ENCODE data around the gene C8B. TPM values are rescaled to one million over a fixed set of nuclear protein-coding genes. Genes with fewer than 3 reads are reported as not detected.

The C8B gene
- polyA plus RNA-seq, 1 donor from 2014 or later: not detected

- no peak overlapping the region for H3K27ac ChIP-seq (ENCODE audit: low read length)
- H3K36me3 ChIP-seq (ENCODE audit: insufficient read depth, low read length): no peaks in the 10 kb centered on the region
- H3K27me3 ChIP-seq (ENCODE audit: insufficient read depth, low read depth, low read length): no peaks in the 10 kb centered on the region
- H3K9ac ChIP-seq (ENCODE audit: low read length): no peak overlapping the region
- H4K20me1 ChIP-seq (ENCODE audit: insufficient read depth): no peaks in the 10 kb centered on the region
- no peak overlapping the region for H2AFZ ChIP-seq (ENCODE audit: low read depth, low read length)
- H3F3A ChIP-seq (ENCODE audit: insufficient read depth, low read length, poor library complexity, severe bottlenecking): no peaks in the 10 kb centered on the region
- H3K4me3 ChIP-seq (ENCODE audit: low read length): no peak overlapping the region
- no peaks in the 10 kb centered on the region for H3K9me2 ChIP-seq (ENCODE audit: insufficient read depth, low read length)
- no peaks in the 10 kb centered on the region for H3K79me2 ChIP-seq (replicated peaks; ENCODE audit: insufficient read depth, low read length)
- no peak for TF ChIP-seq POLR2AphosphoS5 (IDR thresholded peaks at IDR 0.05)
- no peak for TF ChIP-seq EP300 (conservative IDR thresholded peaks at IDR 0.05; ENCODE audit: poor library complexity, severe bottlenecking)
- TF ChIP-seq TAF1 (IDR thresholded peaks at IDR 0.05; ENCODE audit: low read depth): no peak
- no peak for TF ChIP-seq REST (IDR thresholded peaks at IDR 0.05; ENCODE audit: borderline replicate concordance)
- TF ChIP-seq RAD21 (conservative IDR thresholded peaks at IDR 0.05): no peak
- no peak for TF ChIP-seq MXI1 (conservative IDR thresholded peaks at IDR 0.05; ENCODE audit: poor library complexity, severe bottlenecking)
- TF ChIP-seq EZH2 (IDR thresholded peaks at IDR 0.05; ENCODE audit: borderline replicate concordance, insufficient read depth, low read length, poor library complexity, severe bottlenecking): no peak
- TF ChIP-seq SMC3 (conservative IDR thresholded peaks at IDR 0.05; ENCODE audit: poor library complexity): no peak
- TF ChIP-seq, protein P1, sequence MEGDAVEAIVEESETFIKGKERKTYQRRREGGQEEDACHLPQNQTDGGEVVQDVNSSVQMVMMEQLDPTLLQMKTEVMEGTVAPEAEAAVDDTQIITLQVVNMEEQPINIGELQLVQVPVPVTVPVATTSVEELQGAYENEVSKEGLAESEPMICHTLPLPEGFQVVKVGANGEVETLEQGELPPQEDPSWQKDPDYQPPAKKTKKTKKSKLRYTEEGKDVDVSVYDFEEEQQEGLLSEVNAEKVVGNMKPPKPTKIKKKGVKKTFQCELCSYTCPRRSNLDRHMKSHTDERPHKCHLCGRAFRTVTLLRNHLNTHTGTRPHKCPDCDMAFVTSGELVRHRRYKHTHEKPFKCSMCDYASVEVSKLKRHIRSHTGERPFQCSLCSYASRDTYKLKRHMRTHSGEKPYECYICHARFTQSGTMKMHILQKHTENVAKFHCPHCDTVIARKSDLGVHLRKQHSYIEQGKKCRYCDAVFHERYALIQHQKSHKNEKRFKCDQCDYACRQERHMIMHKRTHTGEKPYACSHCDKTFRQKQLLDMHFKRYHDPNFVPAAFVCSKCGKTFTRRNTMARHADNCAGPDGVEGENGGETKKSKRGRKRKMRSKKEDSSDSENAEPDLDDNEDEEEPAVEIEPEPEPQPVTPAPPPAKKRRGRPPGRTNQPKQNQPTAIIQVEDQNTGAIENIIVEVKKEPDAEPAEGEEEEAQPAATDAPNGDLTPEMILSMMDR (IDR thresholded peaks at IDR 0.05; ENCODE audit: poor library complexity, severe bottlenecking): no peak
- no peaks in the 10 kb centered on the region for H3K9me3 ChIP-seq (ENCODE audit: low read length)
- H3K4me2 ChIP-seq (ENCODE audit: low read length): no peak overlapping the region
These were observed 9.6 kb upstream of the C8B start for GRCh38 chr1:56975446-56975845.

- H3K4me3 ChIP-seq (ENCODE audit: low read length): no peak overlapping the region
- H3K4me2 ChIP-seq (ENCODE audit: low read length): no peak overlapping the region
- H2AFZ ChIP-seq (ENCODE audit: low read depth, low read length): no peak overlapping the region
- TF ChIP-seq REST (IDR thresholded peaks at IDR 0.05; ENCODE audit: borderline replicate concordance) (no peak), TAF1 (IDR thresholded peaks at IDR 0.05; ENCODE audit: low read depth) (no peak), EZH2 (IDR thresholded peaks at IDR 0.05; ENCODE audit: borderline replicate concordance, insufficient read depth, low read length, poor library complexity, severe bottlenecking) (no peak), POLR2AphosphoS5 (IDR thresholded peaks at IDR 0.05) (no peak), SMC3 (conservative IDR thresholded peaks at IDR 0.05; ENCODE audit: poor library complexity) (no peak), RAD21 (conservative IDR thresholded peaks at IDR 0.05) (no peak), EP300 (conservative IDR thresholded peaks at IDR 0.05; ENCODE audit: poor library complexity, severe bottlenecking) (no peak), MXI1 (conservative IDR thresholded peaks at IDR 0.05; ENCODE audit: poor library complexity, severe bottlenecking) (no peak)
- TF ChIP-seq, protein P1 (IDR thresholded peaks at IDR 0.05; ENCODE audit: poor library complexity, severe bottlenecking): no peak
- no peaks in the 10 kb centered on the region for H3K36me3 ChIP-seq (ENCODE audit: insufficient read depth, low read length)
- no peak overlapping the region for H3K9ac ChIP-seq (ENCODE audit: low read length)
- H3K9me2 ChIP-seq (ENCODE audit: insufficient read depth, low read length): no peaks in the 10 kb centered on the region
- H3K79me2 ChIP-seq (replicated peaks; ENCODE audit: insufficient read depth, low read length): no peaks in the 10 kb centered on the region
- no peaks in the 10 kb centered on the region for H4K20me1 ChIP-seq (ENCODE audit: insufficient read depth)
- H3K27me3 ChIP-seq (ENCODE audit: insufficient read depth, low read depth, low read length): no peaks in the 10 kb centered on the region
- no peak overlapping the region for H3K27ac ChIP-seq (ENCODE audit: low read length)
- H3F3A ChIP-seq (ENCODE audit: insufficient read depth, low read length, poor library complexity, severe bottlenecking): no peaks in the 10 kb centered on the region
- no peaks in the 10 kb centered on the region for H3K9me3 ChIP-seq (ENCODE audit: low read length)
These were observed 8.3 kb upstream of the C8B start for GRCh38 chr1:56973923-56974742.
